ENCODE measurements around the gene ACIN1. TPM values are rescaled to one million over a fixed set of nuclear protein-coding genes. Genes with fewer than 3 reads are reported as not detected.

ACIN1 gene
- total and polyA plus RNA-seq, 9 of the 15 experiments (the other 6 are each of a cell fraction or from before 2014, with no cell fraction given) = 5.0 to 196 (median 129) TPM

- POLR2A ChIA-PET = interaction anchor here (0.6 to 6.6 kb wide), 10 partner anchors 8 to 1292 kb away, joined by 3 to 65 read pairs (median 4); no protein-coding TSS in a partner anchor
- no peak for ATAC-seq
- intact Hi-C loops (cut with micrococcal nuclease) = no loop called here
These were observed 71.7 kb downstream of the ACIN1 start for GRCh38 chr14:23023022-23023794.

GRCh38 chr14:23021889-23022442, 73.0 kb downstream of the ACIN1 start:
- no peak overlapping the region; the same call in 2 of the 3 replicates for H3K27ac ChIP-seq (ENCODE audit: extremely low read depth, low read depth, low read length)
- no peak for ATAC-seq
- H3K36me3 ChIP-seq (ENCODE audit: control insufficient read depth, insufficient read depth, low read length) = peaks cover 23% of the 10 kb centered on the region; the same call in 2 of the 3 replicates
- intact Hi-C loops (cut with micrococcal nuclease) = no loop called here
- ChIA-PET POLR2A (interaction anchor here (0.6 to 6.6 kb wide), 6 partner anchors 9 to 1111 kb away, joined by 3 to 65 read pairs (median 8); partner anchors contain the start of gene PSMB5), CTCF (ENCODE audit: low intra/inter-chr PET ratio) (no interaction called here)
- H4K20me1 ChIP-seq (replicated peaks; ENCODE audit: control insufficient read depth, insufficient read depth, low read length) = peaks cover 10% of the 10 kb centered on the region; the same call in 1 of the 2 replicates
- no peak overlapping the region for H3K9ac ChIP-seq (ENCODE audit: insufficient read depth in 1 of 2, low read depth in 2 of 2, low read length in 2 of 2)
- WGBS (ENCODE audit: insufficient coverage, low coverage, missing lambda C conversion rate) = 43% methylated on average over 7 of the region's 7 CpGs
- no peak overlapping the region for H3K4me3 ChIP-seq
- H3K4me2 ChIP-seq (ENCODE audit: insufficient read depth, low read length) = no peak overlapping the region
- DNase-seq (ENCODE audit: extremely low read depth in 1 of 4, low spot score in 3 of 4) = no peak
- no peaks in the 10 kb centered on the region for H3K9me1 ChIP-seq (ENCODE audit: control insufficient read depth, insufficient read depth, low read length)
- no TSS peak for BruUV-seq (replicated peaks)
- in situ Hi-C loops (cut with MboI) = no loop called here
- TF ChIP-seq DPF2 (IDR thresholded peaks at IDR 0.05) (no peak), SP2 (IDR thresholded peaks at IDR 0.05; ENCODE audit: extremely low read depth, low read depth, low read length, poor library complexity, severe bottlenecking) (no peak), NR1H2 (CRISPR knock-in tag; IDR thresholded peaks at IDR 0.05) (no peak), SMARCB1 (IDR thresholded peaks at IDR 0.05; ENCODE audit: insufficient read length, low read depth) (no peak), ARID1B (IDR thresholded peaks at IDR 0.05) (no peak), NCOR1 (IDR thresholded peaks at IDR 0.05) (no peak)
- TF ChIP-seq, protein P1, sequence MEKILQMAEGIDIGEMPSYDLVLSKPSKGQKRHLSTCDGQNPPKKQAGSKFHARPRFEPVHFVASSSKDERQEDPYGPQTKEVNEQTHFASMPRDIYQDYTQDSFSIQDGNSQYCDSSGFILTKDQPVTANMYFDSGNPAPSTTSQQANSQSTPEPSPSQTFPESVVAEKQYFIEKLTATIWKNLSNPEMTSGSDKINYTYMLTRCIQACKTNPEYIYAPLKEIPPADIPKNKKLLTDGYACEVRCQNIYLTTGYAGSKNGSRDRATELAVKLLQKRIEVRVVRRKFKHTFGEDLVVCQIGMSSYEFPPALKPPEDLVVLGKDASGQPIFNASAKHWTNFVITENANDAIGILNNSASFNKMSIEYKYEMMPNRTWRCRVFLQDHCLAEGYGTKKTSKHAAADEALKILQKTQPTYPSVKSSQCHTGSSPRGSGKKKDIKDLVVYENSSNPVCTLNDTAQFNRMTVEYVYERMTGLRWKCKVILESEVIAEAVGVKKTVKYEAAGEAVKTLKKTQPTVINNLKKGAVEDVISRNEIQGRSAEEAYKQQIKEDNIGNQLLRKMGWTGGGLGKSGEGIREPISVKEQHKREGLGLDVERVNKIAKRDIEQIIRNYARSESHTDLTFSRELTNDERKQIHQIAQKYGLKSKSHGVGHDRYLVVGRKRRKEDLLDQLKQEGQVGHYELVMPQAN (IDR thresholded peaks at IDR 0.05; ENCODE audit: borderline replicate concordance) = no peak
- TF ChIP-seq, protein P2, sequence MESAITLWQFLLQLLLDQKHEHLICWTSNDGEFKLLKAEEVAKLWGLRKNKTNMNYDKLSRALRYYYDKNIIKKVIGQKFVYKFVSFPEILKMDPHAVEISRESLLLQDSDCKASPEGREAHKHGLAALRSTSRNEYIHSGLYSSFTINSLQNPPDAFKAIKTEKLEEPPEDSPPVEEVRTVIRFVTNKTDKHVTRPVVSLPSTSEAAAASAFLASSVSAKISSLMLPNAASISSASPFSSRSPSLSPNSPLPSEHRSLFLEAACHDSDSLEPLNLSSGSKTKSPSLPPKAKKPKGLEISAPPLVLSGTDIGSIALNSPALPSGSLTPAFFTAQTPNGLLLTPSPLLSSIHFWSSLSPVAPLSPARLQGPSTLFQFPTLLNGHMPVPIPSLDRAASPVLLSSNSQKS (CRISPR knock-in tag; IDR thresholded peaks at IDR 0.05) = no peak
- no peaks in the 10 kb centered on the region for H3K27me3 ChIP-seq (ENCODE audit: control insufficient read depth in 2 of 2, insufficient read depth in 2 of 2, low read length in 2 of 2)
- no peak for FAIRE-seq
- no peaks in the 10 kb centered on the region for H3K9me3 ChIP-seq (replicated peaks; ENCODE audit: control insufficient read depth, insufficient read depth, low read depth, low read length)
- peak overlapping the region; percentile 42 for H2AFZ ChIP-seq (ENCODE audit: low read depth, low read length)
- peaks cover 17 to 41% of the 10 kb centered on the region in 2 experiments; a peak in 4 of 5 replicates for H3K4me1 ChIP-seq (replicated peaks in 1 of 2; ENCODE audit: control insufficient read depth in 2 of 2, insufficient read depth in 2 of 2, low read length in 2 of 2)
- no peaks in the 10 kb centered on the region; the same call in 2 of the 3 replicates for H3K79me2 ChIP-seq (ENCODE audit: control insufficient read depth, insufficient read depth, low read length)

More at GRCh38 chr14:23023022-23023794, 71.7 kb downstream of the ACIN1 start:
- Histone ChIP-seq H3K27me3 (ENCODE audit: control insufficient read depth in 2 of 2, insufficient read depth in 2 of 2, low read length in 2 of 2) (no peaks in the 10 kb centered on the region), H3K4me3 (no peak overlapping the region), H3K36me3 (ENCODE audit: control insufficient read depth, insufficient read depth, low read length) (peaks cover 30% of the 10 kb centered on the region), H2AFZ (ENCODE audit: low read depth, low read length) (no peak overlapping the region), H3K4me1 (replicated peaks in 1 of 2; ENCODE audit: control insufficient read depth in 2 of 2, insufficient read depth in 2 of 2, low read length in 2 of 2) (peaks cover 17 to 41% of the 10 kb centered on the region in 2 experiments; a peak in 4 of 5 replicates), H3K79me2 (ENCODE audit: control insufficient read depth, insufficient read depth, low read length) (no peaks in the 10 kb centered on the region; the same call in 2 of the 3 replicates), H3K4me2 (ENCODE audit: insufficient read depth, low read length) (no peak overlapping the region), H3K9me3 (replicated peaks; ENCODE audit: control insufficient read depth, insufficient read depth, low read depth, low read length) (no peaks in the 10 kb centered on the region), H3K9ac (ENCODE audit: insufficient read depth in 1 of 2, low read depth in 2 of 2, low read length in 2 of 2) (no peak overlapping the region), H4K20me1 (replicated peaks; ENCODE audit: control insufficient read depth, insufficient read depth, low read length) (peaks cover 10% of the 10 kb centered on the region; the same call in 1 of the 2 replicates), H3K27ac (ENCODE audit: extremely low read depth, low read depth, low read length) (no peak overlapping the region), H3K9me1 (ENCODE audit: control insufficient read depth, insufficient read depth, low read length) (no peaks in the 10 kb centered on the region)
- no peak for FAIRE-seq
- BruUV-seq (replicated peaks) = no TSS peak
- 51% methylated on average over 8 of the region's 8 CpGs for WGBS (ENCODE audit: insufficient coverage, low coverage, missing lambda C conversion rate)
- in situ Hi-C loops (cut with MboI) = no loop called here
- TF ChIP-seq ZNF75A (CRISPR knock-in tag; IDR thresholded peaks at IDR 0.05) (no peak), ZNF263 (CRISPR knock-in tag; IDR thresholded peaks at IDR 0.05; ENCODE audit: borderline replicate concordance) (0 out of 2 replicates have a peak, but pooled peaks have one; percentile 21)
- CTCF ChIA-PET (ENCODE audit: low intra/inter-chr PET ratio) = no interaction called here
- no peak for DNase-seq (ENCODE audit: extremely low read depth in 1 of 4, low spot score in 3 of 4)

All from K562 (cell line).